Endothelial cell of umbilical vein (primary cell): ENCODE data around the gene DEFB124. TPM values are rescaled to one million over a fixed set of nuclear protein-coding genes. Genes with fewer than 3 reads are reported as not detected.

Experiments used
- BruUV-seq: library from RNA; stranded (reverse); fragments of 400-500 nt; replicated peaks from 2 replicates; lab custom pipeline; 2021; lab: Mats Ljungman, UMichigan
- CTCF ChIA-PET: fragments of 300-600, 350-600 bp; sonication (Branson Sonifier 250); formaldehyde crosslinking; loops from one replicate; lab custom pipeline; 2021; ENCODE audit warnings: antibody characterized with exemption, inconsistent platforms; lab: Charles Lee
- POLR2A ChIA-PET: fragments of 300-600, 350-600 bp; sonication (Branson Sonifier 250); formaldehyde crosslinking; loops from one replicate; lab custom pipeline; 2021; ENCODE audit warnings: antibody characterized with exemption, inconsistent platforms; lab: Charles Lee
- DNase-seq: peaks from one replicate; pipeline ENCODE4 v3.0.0-alpha.2; 2011; ENCODE audit warnings: low read depth, low spot score
- FAIRE-seq: peaks from 2 replicates; lab custom pipeline; 2011; peaks lifted over from hg19 to GRCh38; lab: Jason Lieb, UNC
- H2AFZ ChIP-seq: 2 replicates; pipeline ENCODE4 v1.6.0; 2012; ENCODE audit warnings: low read depth, low read length, control low read depth, inconsistent platforms
- H3K27ac ChIP-seq: 2 replicates; pipeline ENCODE4 v1.5.1; 2011; ENCODE audit warnings: low read depth, mild to moderate bottlenecking, control low read depth, low read length, moderate library complexity; ENCODE audit not compliant: insufficient read depth
- H3K27me3 ChIP-seq, 2 experiments: 2 replicates each; pipeline versions ENCODE4 v1.6.0 to v1.6.1; 2011; ENCODE audit warnings: low read length in 2 of 2, mixed read lengths in 1 of 2; ENCODE audit not compliant: control insufficient read depth in 2 of 2, insufficient read depth in 2 of 2
- H3K36me3 ChIP-seq, 2 experiments: 2 replicates in 1 of 2; 3 replicates in 1 of 2; pipeline ENCODE4 v1.5.1; 2011; ENCODE audit warnings: low read length in 2 of 2, mild to moderate bottlenecking in 1 of 2, moderate library complexity in 1 of 2; ENCODE audit not compliant: control insufficient read depth in 2 of 2, insufficient read depth in 2 of 2; ENCODE audit errors: extremely low read depth in 1 of 2
- H3K4me1 ChIP-seq: 3 replicates; pipeline ENCODE4 v1.5.1; 2011; ENCODE audit warnings: mild to moderate bottlenecking, low read length; ENCODE audit not compliant: control insufficient read depth, insufficient read depth; ENCODE audit errors: extremely low read depth
- H3K4me2 ChIP-seq: 2 replicates; pipeline ENCODE4 v1.6.1; 2011; ENCODE audit warnings: low read length, control low read depth, mixed read lengths; ENCODE audit not compliant: insufficient read depth
- H3K4me3 ChIP-seq, 3 experiments: fragments of 200-600 bp in 1 of 3; sonication (generic), shearing (Covaris generic) in 1 of 3; replicated peaks in 1 of 3; 2 replicates each; pipeline ENCODE4 v1.5.1; 2011 to 2016; ENCODE audit warnings: control low read depth in 3 of 3, low read length in 3 of 3, mild to moderate bottlenecking in 2 of 3, inconsistent platforms in 1 of 3, low read depth in 1 of 3, moderate library complexity in 1 of 3; ENCODE audit not compliant: insufficient read depth in 1 of 3
- H3K79me2 ChIP-seq: 2 replicates; pipeline ENCODE4 v1.6.0; 2012; ENCODE audit warnings: low read length, inconsistent platforms; ENCODE audit not compliant: control insufficient read depth, insufficient read depth
- H3K9ac ChIP-seq: replicated peaks from 2 replicates; pipeline ENCODE3; 2011; ENCODE audit warnings: low read length, control low read depth; ENCODE audit not compliant: insufficient read depth; ENCODE audit errors: extremely low read depth
- H3K9me1 ChIP-seq: replicated peaks from 3 replicates; pipeline ENCODE4 v1.6.0; 2011; ENCODE audit warnings: mild to moderate bottlenecking, low read length; ENCODE audit not compliant: control insufficient read depth, insufficient read depth; ENCODE audit errors: extremely low read depth
- H3K9me3 ChIP-seq: replicated peaks from 2 replicates; pipeline ENCODE4 v1.5.1; 2012; ENCODE audit warnings: low read length, inconsistent platforms; ENCODE audit not compliant: control insufficient read depth, insufficient read depth
- H4K20me1 ChIP-seq: replicated peaks from 2 replicates; pipeline ENCODE3; 2011; ENCODE audit warnings: mild to moderate bottlenecking, low read length; ENCODE audit not compliant: control insufficient read depth, insufficient read depth; ENCODE audit errors: extremely low read depth
- CTCF ChIP-seq, 2 donors: IDR thresholded peaks; 1 replicate in 1 of 2; 2 replicates in 1 of 2; pipeline ENCODE4 v1.5.1; 2011; ENCODE audit warnings: low read length in 2 of 2, mild to moderate bottlenecking in 2 of 2, moderate library complexity in 2 of 2, control low read depth in 1 of 2, inconsistent platforms in 1 of 2, low read depth in 1 of 2; ENCODE audit not compliant: insufficient read depth in 1 of 2; ENCODE audit errors: extremely low read depth in 1 of 2
- EZH2 ChIP-seq: IDR thresholded peaks from 2 replicates; pipeline ENCODE4 v1.6.1; 2012; ENCODE audit warnings: borderline replicate concordance, low read depth, mild to moderate bottlenecking, moderate library complexity, low read length, inconsistent platforms; ENCODE audit not compliant: severe bottlenecking
- FOS ChIP-seq: IDR thresholded peaks from 2 replicates; pipeline ENCODE4 v1.6.1; 2011; ENCODE audit warnings: mild to moderate bottlenecking, low read length, moderate library complexity, borderline replicate concordance; ENCODE audit not compliant: insufficient read depth
- GATA2 ChIP-seq: IDR thresholded peaks from 2 replicates; pipeline ENCODE4 v1.7.0; 2011; ENCODE audit warnings: low read depth, mild to moderate bottlenecking, moderate library complexity, mixed read lengths, low read length; ENCODE audit not compliant: insufficient read length, insufficient read depth
- JUN ChIP-seq: IDR thresholded peaks from 2 replicates; pipeline ENCODE4 v1.6.1; 2011; ENCODE audit warnings: borderline replicate concordance, low read depth; ENCODE audit not compliant: insufficient read length, insufficient read depth
- MYC ChIP-seq: IDR thresholded peaks from one replicate; pipeline ENCODE4 v1.6.1; 2011; ENCODE audit warnings: mild to moderate bottlenecking, low read depth, low read length
- POLR2A ChIP-seq: IDR thresholded peaks from 2 replicates; pipeline ENCODE4 v1.6.1; 2012; ENCODE audit warnings: low read depth, mild to moderate bottlenecking, control low read depth, low read length
- POLR2AphosphoS5 ChIP-seq: IDR thresholded peaks from 2 replicates; pipeline ENCODE4 v1.6.1; 2012; ENCODE audit warnings: low read depth, mild to moderate bottlenecking, control low read depth, low read length, moderate library complexity; ENCODE audit not compliant: insufficient read depth
- dilution Hi-C: fragments of 300-500 bp; cut with MboI; formaldehyde crosslinking; loops from one replicate; pipeline ENCODE4 v1.15.0; 2019; ENCODE audit warnings: low sequenced_read_pairs; ENCODE audit not compliant: extremely low pct_ligation_motif_present
- intact Hi-C: fragments of 100-400 bp; cut with micrococcal nuclease; formaldehyde crosslinking; loops from one replicate; pipeline ENCODE4 v1.10.0; 2022
- polyA plus RNA-seq, 4 experiments: library from polyadenylated mRNA; depleted of rRNA in 3 of 4; stranded (reverse) in 3 of 4; unstranded in 1 of 4; fragments of >200 nt; gene quantifications; 2 replicates each; pipeline versions ENCODE4 v1.2.1 to v1.2.3, GENCODE V29; 2011 to 2012; ENCODE audit warnings: missing spikeins in 1 of 4
- total RNA-seq: library from RNA; stranded (reverse); gene quantifications from 2 replicates; pipeline ENCODE4 v1.2.3, GENCODE V29; 2021
- TF ChIP-seq, protein P1 (sequence below): IDR thresholded peaks from 2 replicates; pipeline ENCODE4 v1.6.1; 2011; ENCODE audit not compliant: insufficient read depth, insufficient read length

DEFB124 gene
- total and polyA plus RNA-seq, 2 donors (not counting 3 experiments of a cell fraction or from before 2014, with no cell fraction given), result not detected

DNA sequence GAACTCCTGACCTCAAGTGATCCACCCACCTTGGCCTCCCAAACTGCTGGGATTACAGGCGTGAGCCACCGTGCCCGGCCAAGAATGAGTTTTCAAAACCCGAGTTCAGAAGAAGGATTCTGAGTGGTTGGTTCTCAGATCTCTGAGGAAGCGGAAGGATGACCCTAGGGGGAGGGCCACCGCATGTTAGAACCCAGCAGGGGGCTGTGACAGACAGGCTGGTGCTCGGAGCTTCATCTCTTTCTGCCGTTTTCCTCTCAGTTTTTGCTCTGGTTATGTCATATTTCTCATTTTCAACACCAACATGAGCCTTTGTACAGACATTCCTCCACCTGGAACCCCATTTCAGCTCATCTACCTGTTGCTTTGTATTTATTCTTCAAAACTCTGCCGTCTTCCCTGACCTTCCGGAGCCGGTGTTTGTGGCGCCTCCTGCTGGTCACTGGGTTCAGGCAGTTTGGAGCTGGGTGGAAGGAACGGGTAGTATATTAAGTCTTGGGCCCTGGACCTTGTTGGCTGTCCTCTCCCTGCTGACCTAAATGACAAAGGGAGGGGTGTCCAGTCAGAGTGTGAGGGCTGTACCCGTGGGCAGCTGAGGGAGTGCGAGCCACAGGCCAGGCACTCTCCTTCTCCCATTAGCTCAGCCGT lies 34.8 kb downstream of the DEFB124 start, which contains the start of gene DEFB123:
TSS of gene DEFB123 (plus strand) at position 621 of the 648 bp plus-strand sequence. CDS start 67 bp downstream, outside the sequence.
- H2AFZ ChIP-seq, result no peak within 1 kb of the TSS
- no peak within 1 kb of the TSS for H3K4me3 ChIP-seq
- no peaks in the 10 kb centered on the region for H3K4me1 ChIP-seq
- H3K9me1 ChIP-seq, result no peaks in the 10 kb centered on the region
- no peaks in the 10 kb centered on the region for H4K20me1 ChIP-seq
- dilution Hi-C loops, result no loop called here
- H3K27me3 ChIP-seq, result no peaks in the 10 kb centered on the region
- no peak for FAIRE-seq
- CTCF ChIA-PET, result interaction anchor here (0.6 to 2.9 kb wide), 5 partner anchors 14 to 80 kb away, joined by 3 to 13 read pairs (median 4); no protein-coding TSS in a partner anchor
- peak; percentile 6 to 16 for TF ChIP-seq CTCF (IDR thresholded peaks at IDR 0.05; ENCODE audit: extremely low read depth in 1 of 2, insufficient read depth in 1 of 2, low read depth in 1 of 2, low read length in 2 of 2)
- TF ChIP-seq, protein P1, sequence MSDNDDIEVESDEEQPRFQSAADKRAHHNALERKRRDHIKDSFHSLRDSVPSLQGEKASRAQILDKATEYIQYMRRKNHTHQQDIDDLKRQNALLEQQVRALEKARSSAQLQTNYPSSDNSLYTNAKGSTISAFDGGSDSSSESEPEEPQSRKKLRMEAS, result no peak
- no TSS peak for BruUV-seq
- H3K79me2 ChIP-seq, result no peaks in the 10 kb centered on the region
- intact Hi-C loops, result no loop called here
- DNase-seq, result no peak
- no peak within 1 kb of the TSS for H3K27ac ChIP-seq
- H3K9ac ChIP-seq, result no peak within 1 kb of the TSS
- H3K36me3 ChIP-seq, result no peaks in the 10 kb centered on the region
- POLR2A ChIA-PET, result no interaction called here
- H3K4me2 ChIP-seq, result no peak within 1 kb of the TSS
- H3K9me3 ChIP-seq, result no peaks in the 10 kb centered on the region

DNA sequence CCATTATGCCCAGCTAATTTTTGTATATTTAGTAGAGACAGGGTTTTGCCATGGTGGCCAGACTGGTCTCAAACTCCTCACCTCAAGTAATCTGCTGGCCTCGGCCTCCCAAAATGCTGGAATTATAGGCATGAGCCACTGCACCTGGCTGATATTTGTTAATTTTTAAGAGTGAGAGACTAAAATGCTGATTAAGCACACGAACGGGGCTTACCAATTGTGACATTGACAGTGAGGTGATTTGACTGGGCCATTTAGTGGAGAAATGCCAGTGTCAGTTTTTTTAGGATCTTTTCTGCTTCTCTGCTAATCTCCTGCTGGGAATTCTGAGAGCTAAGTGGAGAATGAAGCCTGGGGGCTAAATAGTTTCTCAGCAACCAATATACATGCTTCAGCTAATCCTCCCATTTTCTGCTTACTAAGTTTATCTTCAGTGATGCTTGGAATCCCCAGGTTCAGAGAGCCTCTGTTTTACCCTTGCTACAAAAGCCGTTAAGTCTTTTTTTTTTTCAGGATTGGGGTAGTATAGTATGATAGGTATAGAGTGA lies 44.3 kb downstream of the DEFB124 start:
- H3K79me2 ChIP-seq, result no peaks in the 10 kb centered on the region
- no peaks in the 10 kb centered on the region for H3K9me3 ChIP-seq
- no peak overlapping the region for H3K4me2 ChIP-seq
- H3K4me1 ChIP-seq, result no peaks in the 10 kb centered on the region
- CTCF ChIA-PET, result interaction anchor here (1.4 kb wide), 1 partner anchor 73 kb away, joined by 7 read pairs; no protein-coding TSS in a partner anchor
- H3K27ac ChIP-seq, result no peak overlapping the region
- POLR2A ChIA-PET, result no interaction called here
- intact Hi-C loops (no loop called here), dilution Hi-C loops (no loop called here)
- no peaks in the 10 kb centered on the region for H3K9me1 ChIP-seq
- no peak overlapping the region for H2AFZ ChIP-seq
- TF ChIP-seq MYC (no peak), POLR2AphosphoS5 (no peak), CTCF (IDR thresholded peaks at IDR 0.05; ENCODE audit: extremely low read depth in 1 of 2, insufficient read depth in 1 of 2, low read depth in 1 of 2, low read length in 2 of 2) (no peak), POLR2A (no peak), JUN (no peak), GATA2 (no peak), FOS (no peak), EZH2 (no peak)
- TF ChIP-seq, protein P1, result no peak
- H3K36me3 ChIP-seq, result no peaks in the 10 kb centered on the region
- H4K20me1 ChIP-seq, result no peaks in the 10 kb centered on the region
- DNase-seq (no peak), FAIRE-seq (no peak)
- no peak overlapping the region for H3K9ac ChIP-seq
- no peaks in the 10 kb centered on the region for H3K27me3 ChIP-seq
- no peak overlapping the region for H3K4me3 ChIP-seq
- no TSS peak for BruUV-seq
